ENCODE measurements around the gene TRPM2.

DNA sequence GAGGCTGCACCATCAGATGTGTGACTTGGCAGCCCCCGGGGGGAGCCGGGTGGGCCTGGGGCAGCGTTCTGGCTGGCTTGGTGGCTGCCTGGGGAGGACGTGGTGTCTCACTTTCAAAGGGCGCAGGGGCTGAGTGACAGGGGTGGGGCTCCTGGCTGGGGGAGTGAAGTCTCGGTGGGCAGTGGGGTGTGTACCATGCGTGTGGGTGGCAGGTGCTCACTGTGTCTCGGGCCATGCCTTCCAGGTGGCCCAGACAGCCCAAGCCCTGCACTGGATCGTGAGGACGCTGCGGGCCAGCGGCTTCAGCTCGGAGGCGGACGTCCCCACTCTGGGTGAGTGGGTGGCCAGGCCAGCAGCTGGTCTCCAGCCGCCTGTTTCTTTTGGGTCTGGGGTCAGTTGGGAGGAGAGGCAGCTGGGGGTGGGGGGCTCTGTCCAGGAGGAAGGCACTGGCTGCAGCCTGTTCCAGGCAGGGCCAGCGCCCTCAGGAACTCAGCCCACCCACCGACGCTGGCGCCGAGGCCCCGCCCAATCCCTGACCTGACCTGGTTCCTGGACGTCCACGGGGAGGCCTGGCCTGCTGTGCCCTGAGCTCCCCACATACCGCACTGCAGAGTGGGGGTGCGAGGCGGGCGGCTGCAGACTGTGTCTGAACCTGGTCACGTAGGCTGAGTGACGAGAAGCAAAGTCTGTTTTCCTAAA is 71.3 kb downstream of the TRPM2 start:
- no peak for TF ChIP-seq CTCF (IDR thresholded peaks at IDR 0.05)
- no peak for TF ChIP-seq ZFX (IDR thresholded peaks at IDR 0.05; ENCODE audit: borderline replicate concordance)
